Upper lobe of left lung (tissue), 6 donors: ENCODE measurements around the gene DSCAM. TPM values are rescaled to one million over a fixed set of nuclear protein-coding genes. Genes with fewer than 3 reads are reported as not detected.

Experiments used
- ATAC-seq, 2 donors: fragments of 200-7000 bp; cut with Tn5 transposase; one replicate each; pipeline ENCODE4 v1.9.1; 2022; ENCODE audit warnings: mild to moderate bottlenecking in 2 of 2, moderate library complexity in 2 of 2; ENCODE audit not compliant: low FRiP score in 2 of 2
- DNase-seq, 2 donors: peaks; one replicate each; pipeline ENCODE4 v3.0.0-alpha.2; 2019 to 2020
- H3K27ac ChIP-seq, 4 donors: fragments of 200-600 bp; sonication (generic); one replicate each; pipeline ENCODE4 v1.5.1; 2016 to 2019
- H3K27me3 ChIP-seq, 4 donors: fragments of 200-600 bp; sonication (generic); one replicate each; pipeline ENCODE4 v1.5.1; 2017 to 2019
- H3K36me3 ChIP-seq, 4 donors: fragments of 200-600 bp; sonication (generic); one replicate each; pipeline ENCODE4 v1.5.1; 2016 to 2019
- H3K4me1 ChIP-seq, 4 donors: fragments of 200-600 bp; sonication (generic); one replicate each; pipeline ENCODE4 v1.5.1; 2018 to 2019
- H3K4me3 ChIP-seq, 4 donors: fragments of 200-600 bp; sonication (generic); one replicate each; pipeline ENCODE4 v1.5.1; 2017 to 2019; ENCODE audit warnings: mild to moderate bottlenecking in 2 of 4, moderate library complexity in 1 of 4
- H3K9me3 ChIP-seq, 4 donors: fragments of 200-600 bp; sonication (generic); one replicate each; pipeline ENCODE4 v1.5.1; 2018 to 2019
- CTCF ChIP-seq, 6 experiments: fragments of 450-650 bp in 4 of 6; fragments of 200-600 bp in 2 of 6; sonication (generic) in 2 of 6; IDR thresholded peaks; one replicate each; pipeline ENCODE4 v1.5.1; 2016 to 2019; ENCODE audit warnings: antibody characterized with exemption in 6 of 6
- EP300 ChIP-seq, 4 donors: sonication (generic); formaldehyde crosslinking; IDR thresholded peaks; one replicate each; pipeline ENCODE4 v1.5.1; 2017; ENCODE audit warnings: antibody characterized with exemption in 4 of 4, control low read depth in 2 of 4
- POLR2A ChIP-seq, 4 donors: fragments of 450-650 bp; IDR thresholded peaks; one replicate each; pipeline ENCODE4 v1.5.1; 2016 to 2017; ENCODE audit warnings: antibody characterized with exemption in 4 of 4, mild to moderate bottlenecking in 2 of 4
- POLR2AphosphoS5 ChIP-seq, 2 donors: sonication (generic); formaldehyde crosslinking; IDR thresholded peaks; one replicate each; pipeline ENCODE4 v1.5.1; 2017; ENCODE audit warnings: antibody characterized with exemption in 2 of 2
- WGBS, 2 donors: methylation state at CpG; one replicate each; pipeline ENCODE4 v1.1.5; 2017 to 2018; 5-methylcytosine and 5-hydroxymethylcytosine counted together
- total RNA-seq, 6 donors: library from RNA; depleted of rRNA in 4 of 6; stranded (reverse); fragments of >200 nt in 4 of 6; gene quantifications; one replicate each; pipeline versions ENCODE4 v1.1.0 to v1.2.1, GENCODE V29; 2016 to 2021
- donor health status: DM: no; HTN: no; CAD: no; lungs with moderate emphysema.
- donor health status: DM: no; HTN: yes; CAD: no; lungs with severe emphysema.

Gene DSCAM
- total RNA-seq, 6 donors from 2014 or later, result under 0.01 to 0.61 (median 0.26) TPM; not detected in 1

GRCh38 chr21:40408561-40408960, 438.4 kb downstream of the DSCAM start:
- H3K4me1 ChIP-seq, result peaks cover 5 to 13% (median 10%) of the 10 kb centered on the region in 4 donors
- H3K4me3 ChIP-seq, result no peak overlapping the region
- H3K36me3 ChIP-seq, result no peaks in the 10 kb centered on the region
- H3K27ac ChIP-seq, result no peak overlapping the region
- no peaks in the 10 kb centered on the region for H3K27me3 ChIP-seq
- ATAC-seq, result no peak
- DNase-seq, result no peak
- TF ChIP-seq POLR2A (IDR thresholded peaks at IDR 0.05), result no peak
- no peak for TF ChIP-seq POLR2AphosphoS5 (IDR thresholded peaks at IDR 0.05)
- no peak for TF ChIP-seq EP300 (IDR thresholded peaks at IDR 0.05)
- no peak for TF ChIP-seq CTCF (IDR thresholded peaks at IDR 0.05)
- H3K9me3 ChIP-seq, result no peaks in the 10 kb centered on the region
- 73 to 97% methylated on average over 5 of the region's 5 CpGs for WGBS, 2 donors

- ATAC-seq, result peak; percentile 81 to 88
- no peaks in the 10 kb centered on the region for H3K36me3 ChIP-seq
- no peak overlapping the region for H3K4me3 ChIP-seq
- H3K4me1 ChIP-seq, result peaks cover 5 to 14% (median 10%) of the 10 kb centered on the region in 4 donors
- H3K27ac ChIP-seq, result peak overlapping the region in 1 of 4 donors; percentile 54
- H3K27me3 ChIP-seq, result no peaks in the 10 kb centered on the region
- WGBS, 2 donors, result 22 to 38% methylated on average over 3 of the region's 3 CpGs
- TF ChIP-seq CTCF (IDR thresholded peaks at IDR 0.05), result no peak
- TF ChIP-seq POLR2A (IDR thresholded peaks at IDR 0.05), result no peak
- TF ChIP-seq EP300 (IDR thresholded peaks at IDR 0.05), result no peak
- no peaks in the 10 kb centered on the region for H3K9me3 ChIP-seq
- DNase-seq, result no peak
These were observed 442.6 kb downstream of the DSCAM start for GRCh38 chr21:40404396-40404800.

GRCh38 chr21:40402884-40403582, 443.9 kb downstream of the DSCAM start:
- no peak for DNase-seq
- H3K4me1 ChIP-seq, result peaks cover 5 to 14% (median 10%) of the 10 kb centered on the region in 4 donors
- TF ChIP-seq POLR2AphosphoS5 (IDR thresholded peaks at IDR 0.05) (no peak), CTCF (IDR thresholded peaks at IDR 0.05) (no peak), POLR2A (IDR thresholded peaks at IDR 0.05) (no peak), EP300 (IDR thresholded peaks at IDR 0.05) (no peak)
- no peak overlapping the region for H3K27ac ChIP-seq
- no peak overlapping the region for H3K4me3 ChIP-seq
- H3K9me3 ChIP-seq, result no peaks in the 10 kb centered on the region
- no peaks in the 10 kb centered on the region for H3K27me3 ChIP-seq
- 91 to 100% methylated on average over 2 of the region's 2 CpGs for WGBS, 2 donors
- no peaks in the 10 kb centered on the region for H3K36me3 ChIP-seq
- no peak for ATAC-seq

- H3K27me3 ChIP-seq, result no peaks in the 10 kb centered on the region
- H3K9me3 ChIP-seq, result no peaks in the 10 kb centered on the region
- TF ChIP-seq POLR2AphosphoS5 (IDR thresholded peaks at IDR 0.05), result no peak
- TF ChIP-seq EP300 (IDR thresholded peaks at IDR 0.05), result no peak
- no peak for TF ChIP-seq CTCF (IDR thresholded peaks at IDR 0.05)
- TF ChIP-seq POLR2A (IDR thresholded peaks at IDR 0.05), result no peak
- no peak overlapping the region for H3K4me3 ChIP-seq
- H3K27ac ChIP-seq, result no peak overlapping the region
- H3K36me3 ChIP-seq, result no peaks in the 10 kb centered on the region
- WGBS, 2 donors, result 83 to 86% methylated on average over 7 of the region's 7 CpGs
- no peak for DNase-seq
- H3K4me1 ChIP-seq, result no peaks in the 10 kb centered on the region
- ATAC-seq, result no peak
These were observed 451.2 kb downstream of the DSCAM start for GRCh38 chr21:40395732-40396131.

- H3K4me1 ChIP-seq, result no peaks in the 10 kb centered on the region
- ATAC-seq (no peak), DNase-seq (no peak)
- no peaks in the 10 kb centered on the region for H3K36me3 ChIP-seq
- WGBS, 2 donors, result 81 to 84% methylated on average over 5 of the region's 5 CpGs
- no peaks in the 10 kb centered on the region for H3K9me3 ChIP-seq
- no peak overlapping the region for H3K27ac ChIP-seq
- TF ChIP-seq POLR2A (IDR thresholded peaks at IDR 0.05) (no peak), CTCF (IDR thresholded peaks at IDR 0.05) (no peak), POLR2AphosphoS5 (IDR thresholded peaks at IDR 0.05) (no peak), EP300 (IDR thresholded peaks at IDR 0.05) (no peak)
- no peaks in the 10 kb centered on the region for H3K27me3 ChIP-seq
- no peak overlapping the region for H3K4me3 ChIP-seq
These were observed 453.9 kb downstream of the DSCAM start for GRCh38 chr21:40393066-40393465.
